HG03469 (cell line): ENCODE measurements around the gene MRPL52.
"Not testable (repeated sequence)": the region's sequence is repeated elsewhere in the genome, so short reads cannot be mapped to it uniquely, and the experiment has no call there.

ENCODE experiments used
- ATAC-seq: cut with Tn5 transposase; IDR thresholded peaks from one replicate; pipeline ENCODE4 v1.9.1; 2021; ENCODE audit warnings: mild to moderate bottlenecking, moderate library complexity, moderate number of reproducible peaks; ENCODE audit not compliant: unreplicated experiment

The MRPL52 gene

GRCh38 chr14:22829661-22830442 is at the start of gene MRPL52:
TSS of gene MRPL52 (plus strand) at chr14:22829887. CDS start at chr14:22829913, 26 bp downstream.
- ATAC-seq, result peak; percentile 64

- no peak for ATAC-seq
These were observed 49.5 kb upstream of the MRPL52 start for GRCh38 chr14:22780105-22780679.

GRCh38 chr14:22780941-22781300 is 48.8 kb upstream of the MRPL52 start:
- ATAC-seq, result no peak

GRCh38 chr14:22781301-22781991 is 48.2 kb upstream of the MRPL52 start:
- ATAC-seq, result no peak

- ATAC-seq, result no peak
These were observed 43.0 kb upstream of the MRPL52 start for GRCh38 chr14:22786685-22787084.

- no peak for ATAC-seq
These were observed 38.4 kb upstream of the MRPL52 start for GRCh38 chr14:22791301-22791700.

GRCh38 chr14:22792158-22792557 is 37.5 kb upstream of the MRPL52 start:
- no peak for ATAC-seq

GRCh38 chr14:22793550-22793949 is 36.1 kb upstream of the MRPL52 start:
- not testable (repeated sequence) for ATAC-seq

- no peak for ATAC-seq
These were observed 35.7 kb upstream of the MRPL52 start for GRCh38 chr14:22793976-22794375.

- peak; percentile 29 for ATAC-seq
These were observed 35.1 kb upstream of the MRPL52 start for GRCh38 chr14:22794551-22794951.

- no peak for ATAC-seq
These were observed 33.5 kb upstream of the MRPL52 start for GRCh38 chr14:22796087-22796707.

- ATAC-seq, result no peak
These were observed 32.4 kb upstream of the MRPL52 start for GRCh38 chr14:22797017-22797917.

GRCh38 chr14:22798528-22798927 is 31.2 kb upstream of the MRPL52 start:
- no peak for ATAC-seq

GRCh38 chr14:22800346-22800745 is 29.3 kb upstream of the MRPL52 start:
- no peak for ATAC-seq

- ATAC-seq, result no peak
These were observed 28.0 kb upstream of the MRPL52 start for GRCh38 chr14:22801716-22802115.

- ATAC-seq, result peak; percentile 30
These were observed 26.6 kb upstream of the MRPL52 start for GRCh38 chr14:22802860-22803686.

- peak; percentile 38 for ATAC-seq
These were observed 26.1 kb upstream of the MRPL52 start for GRCh38 chr14:22803687-22803974.

GRCh38 chr14:22805235-22805634 is 24.5 kb upstream of the MRPL52 start:
- not testable (repeated sequence) for ATAC-seq

GRCh38 chr14:22807432-22808087 is 22.1 kb upstream of the MRPL52 start:
- no peak for ATAC-seq
